WTC11 (cell line): Measurements from ENCODE around the gene GALNT11.
"Not testable (repeated sequence)": the region's sequence is repeated elsewhere in the genome, so short reads cannot be mapped to it uniquely, and the experiment has no call there.

Experiments
- CREB1 ChIP-seq: sonication (generic); formaldehyde crosslinking; IDR thresholded peaks from 2 replicates; pipeline ENCODE4 v1.8.0; 2023; ENCODE audit warnings: mild to moderate bottlenecking, missing genetic modification reagents
- CTCF ChIP-seq: fragments of 200-600 bp; IDR thresholded peaks from 2 replicates; pipeline ENCODE4 v1.8.0; 2022; ENCODE audit warnings: antibody characterized with exemption
- MAX ChIP-seq: sonication (generic); formaldehyde crosslinking; IDR thresholded peaks from 2 replicates; pipeline ENCODE4 v1.8.0; 2022; ENCODE audit warnings: mild to moderate bottlenecking, missing genetic modification reagents
- NR2C2 ChIP-seq: sonication (generic); formaldehyde crosslinking; IDR thresholded peaks from 2 replicates; pipeline ENCODE4 v1.8.0; 2022; ENCODE audit warnings: mild to moderate bottlenecking, missing genetic modification reagents
- ZNF317 ChIP-seq: sonication (generic); formaldehyde crosslinking; IDR thresholded peaks from 2 replicates; pipeline ENCODE4 v1.8.1; 2023; ENCODE audit warnings: low read depth, mild to moderate bottlenecking, moderate library complexity, missing genetic modification reagents, borderline replicate concordance
- ZNF532 ChIP-seq: fragments of 250-450 bp; sonication (Bioruptor Pico); IDR thresholded peaks from 2 replicates; pipeline ENCODE4 v1.9.0; 2021; ENCODE audit warnings: mild to moderate bottlenecking, borderline replicate concordance
- TF ChIP-seq, protein P1 (sequence below): sonication (generic); formaldehyde crosslinking; IDR thresholded peaks from 2 replicates; pipeline ENCODE4 v1.8.1; 2022; ENCODE audit warnings: missing genetic modification reagents, borderline replicate concordance
- TF ChIP-seq, protein P2 (sequence below): sonication (generic); formaldehyde crosslinking; IDR thresholded peaks from 2 replicates; pipeline ENCODE4 v1.8.1; 2023; ENCODE audit warnings: mild to moderate bottlenecking, missing genetic modification reagents, borderline replicate concordance
- TF ChIP-seq, protein P3 (sequence below): sonication (generic); formaldehyde crosslinking; IDR thresholded peaks from 2 replicates; pipeline ENCODE4 v1.8.1; 2022; ENCODE audit warnings: low read depth, mild to moderate bottlenecking, moderate library complexity, missing genetic modification reagents, borderline replicate concordance
- TF ChIP-seq, protein P4 (sequence below): sonication (generic); formaldehyde crosslinking; IDR thresholded peaks from 2 replicates; pipeline ENCODE4 v1.8.1; 2023; ENCODE audit warnings: mild to moderate bottlenecking, missing genetic modification reagents, moderate library complexity
- TF ChIP-seq, protein P5 (sequence below): fragments of 250-450 bp; sonication (Bioruptor Pico); IDR thresholded peaks from 2 replicates; pipeline ENCODE4 v1.9.0; 2021; ENCODE audit warnings: mild to moderate bottlenecking

DNA sequence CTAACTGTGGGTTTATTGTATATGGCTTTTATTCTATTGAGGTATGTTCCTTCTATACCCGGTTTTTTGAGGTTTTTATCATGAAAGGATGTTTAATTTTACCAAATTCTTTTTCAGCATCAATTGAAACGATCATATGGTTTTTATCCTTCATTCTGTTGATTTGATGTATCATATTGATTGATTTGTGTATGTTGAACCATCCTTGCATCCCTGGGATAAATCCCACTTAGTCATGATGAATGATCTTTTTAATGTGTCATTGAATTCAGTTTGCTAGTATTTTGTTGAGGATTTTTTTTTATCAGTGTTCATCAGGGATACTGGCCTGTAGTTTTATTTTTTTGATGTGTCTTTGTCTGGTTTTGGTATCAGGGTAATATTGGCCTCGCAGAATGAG is 19.4 kb downstream of the GALNT11 start:
- TF ChIP-seq ZNF317 (CRISPR knock-in tag); NR2C2 (CRISPR knock-in tag); CTCF; CREB1; ZNF532; MAX (CRISPR knock-in tag): not testable (repeated sequence)
- TF ChIP-seq, protein P1, sequence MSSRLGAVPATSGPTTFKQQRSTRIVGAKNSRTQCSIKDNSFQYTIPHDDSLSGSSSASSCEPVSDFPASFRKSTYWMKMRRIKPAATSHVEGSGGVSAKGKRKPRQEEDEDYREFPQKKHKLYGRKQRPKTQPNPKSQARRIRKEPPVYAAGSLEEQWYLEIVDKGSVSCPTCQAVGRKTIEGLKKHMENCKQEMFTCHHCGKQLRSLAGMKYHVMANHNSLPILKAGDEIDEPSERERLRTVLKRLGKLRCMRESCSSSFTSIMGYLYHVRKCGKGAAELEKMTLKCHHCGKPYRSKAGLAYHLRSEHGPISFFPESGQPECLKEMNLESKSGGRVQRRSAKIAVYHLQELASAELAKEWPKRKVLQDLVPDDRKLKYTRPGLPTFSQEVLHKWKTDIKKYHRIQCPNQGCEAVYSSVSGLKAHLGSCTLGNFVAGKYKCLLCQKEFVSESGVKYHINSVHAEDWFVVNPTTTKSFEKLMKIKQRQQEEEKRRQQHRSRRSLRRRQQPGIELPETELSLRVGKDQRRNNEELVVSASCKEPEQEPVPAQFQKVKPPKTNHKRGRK (CRISPR knock-in tag) = not testable (repeated sequence)
- TF ChIP-seq, protein P2, sequence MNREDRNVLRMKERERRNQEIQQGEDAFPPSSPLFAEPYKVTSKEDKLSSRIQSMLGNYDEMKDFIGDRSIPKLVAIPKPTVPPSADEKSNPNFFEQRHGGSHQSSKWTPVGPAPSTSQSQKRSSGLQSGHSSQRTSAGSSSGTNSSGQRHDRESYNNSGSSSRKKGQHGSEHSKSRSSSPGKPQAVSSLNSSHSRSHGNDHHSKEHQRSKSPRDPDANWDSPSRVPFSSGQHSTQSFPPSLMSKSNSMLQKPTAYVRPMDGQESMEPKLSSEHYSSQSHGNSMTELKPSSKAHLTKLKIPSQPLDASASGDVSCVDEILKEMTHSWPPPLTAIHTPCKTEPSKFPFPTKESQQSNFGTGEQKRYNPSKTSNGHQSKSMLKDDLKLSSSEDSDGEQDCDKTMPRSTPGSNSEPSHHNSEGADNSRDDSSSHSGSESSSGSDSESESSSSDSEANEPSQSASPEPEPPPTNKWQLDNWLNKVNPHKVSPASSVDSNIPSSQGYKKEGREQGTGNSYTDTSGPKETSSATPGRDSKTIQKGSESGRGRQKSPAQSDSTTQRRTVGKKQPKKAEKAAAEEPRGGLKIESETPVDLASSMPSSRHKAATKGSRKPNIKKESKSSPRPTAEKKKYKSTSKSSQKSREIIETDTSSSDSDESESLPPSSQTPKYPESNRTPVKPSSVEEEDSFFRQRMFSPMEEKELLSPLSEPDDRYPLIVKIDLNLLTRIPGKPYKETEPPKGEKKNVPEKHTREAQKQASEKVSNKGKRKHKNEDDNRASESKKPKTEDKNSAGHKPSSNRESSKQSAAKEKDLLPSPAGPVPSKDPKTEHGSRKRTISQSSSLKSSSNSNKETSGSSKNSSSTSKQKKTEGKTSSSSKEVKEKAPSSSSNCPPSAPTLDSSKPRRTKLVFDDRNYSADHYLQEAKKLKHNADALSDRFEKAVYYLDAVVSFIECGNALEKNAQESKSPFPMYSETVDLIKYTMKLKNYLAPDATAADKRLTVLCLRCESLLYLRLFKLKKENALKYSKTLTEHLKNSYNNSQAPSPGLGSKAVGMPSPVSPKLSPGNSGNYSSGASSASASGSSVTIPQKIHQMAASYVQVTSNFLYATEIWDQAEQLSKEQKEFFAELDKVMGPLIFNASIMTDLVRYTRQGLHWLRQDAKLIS (CRISPR knock-in tag) = not testable (repeated sequence)
- TF ChIP-seq, protein P3, sequence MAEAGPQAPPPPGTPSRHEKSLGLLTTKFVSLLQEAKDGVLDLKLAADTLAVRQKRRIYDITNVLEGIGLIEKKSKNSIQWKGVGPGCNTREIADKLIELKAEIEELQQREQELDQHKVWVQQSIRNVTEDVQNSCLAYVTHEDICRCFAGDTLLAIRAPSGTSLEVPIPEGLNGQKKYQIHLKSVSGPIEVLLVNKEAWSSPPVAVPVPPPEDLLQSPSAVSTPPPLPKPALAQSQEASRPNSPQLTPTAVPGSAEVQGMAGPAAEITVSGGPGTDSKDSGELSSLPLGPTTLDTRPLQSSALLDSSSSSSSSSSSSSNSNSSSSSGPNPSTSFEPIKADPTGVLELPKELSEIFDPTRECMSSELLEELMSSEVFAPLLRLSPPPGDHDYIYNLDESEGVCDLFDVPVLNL (CRISPR knock-in tag) = not testable (repeated sequence)
- TF ChIP-seq, protein P4, sequence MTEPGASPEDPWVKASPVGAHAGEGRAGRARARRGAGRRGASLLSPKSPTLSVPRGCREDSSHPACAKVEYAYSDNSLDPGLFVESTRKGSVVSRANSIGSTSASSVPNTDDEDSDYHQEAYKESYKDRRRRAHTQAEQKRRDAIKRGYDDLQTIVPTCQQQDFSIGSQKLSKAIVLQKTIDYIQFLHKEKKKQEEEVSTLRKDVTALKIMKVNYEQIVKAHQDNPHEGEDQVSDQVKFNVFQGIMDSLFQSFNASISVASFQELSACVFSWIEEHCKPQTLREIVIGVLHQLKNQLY (CRISPR knock-in tag) = not testable (repeated sequence)
- TF ChIP-seq, protein P5, sequence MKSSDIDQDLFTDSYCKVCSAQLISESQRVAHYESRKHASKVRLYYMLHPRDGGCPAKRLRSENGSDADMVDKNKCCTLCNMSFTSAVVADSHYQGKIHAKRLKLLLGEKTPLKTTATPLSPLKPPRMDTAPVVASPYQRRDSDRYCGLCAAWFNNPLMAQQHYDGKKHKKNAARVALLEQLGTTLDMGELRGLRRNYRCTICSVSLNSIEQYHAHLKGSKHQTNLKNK = not testable (repeated sequence)
